ENCODE results near the gene SRD5A3. TPM values are rescaled to one million over a fixed set of nuclear protein-coding genes. Genes with fewer than 3 reads are reported as not detected.

Gene SRD5A3
- total and polyA plus RNA-seq, 10 donors = 2.8 to 11.1 (median 5.9) TPM

GRCh38 chr4:55399581-55399980 is 53.5 kb downstream of the SRD5A3 start:
- H3K27me3 ChIP-seq (replicated peaks in 1 of 7) = no peaks in the 10 kb centered on the region
- H3K36me3 ChIP-seq = peaks cover 0 to 40% (median 15%) of the 10 kb centered on the region in 6 donors
- TF ChIP-seq, protein P1, sequence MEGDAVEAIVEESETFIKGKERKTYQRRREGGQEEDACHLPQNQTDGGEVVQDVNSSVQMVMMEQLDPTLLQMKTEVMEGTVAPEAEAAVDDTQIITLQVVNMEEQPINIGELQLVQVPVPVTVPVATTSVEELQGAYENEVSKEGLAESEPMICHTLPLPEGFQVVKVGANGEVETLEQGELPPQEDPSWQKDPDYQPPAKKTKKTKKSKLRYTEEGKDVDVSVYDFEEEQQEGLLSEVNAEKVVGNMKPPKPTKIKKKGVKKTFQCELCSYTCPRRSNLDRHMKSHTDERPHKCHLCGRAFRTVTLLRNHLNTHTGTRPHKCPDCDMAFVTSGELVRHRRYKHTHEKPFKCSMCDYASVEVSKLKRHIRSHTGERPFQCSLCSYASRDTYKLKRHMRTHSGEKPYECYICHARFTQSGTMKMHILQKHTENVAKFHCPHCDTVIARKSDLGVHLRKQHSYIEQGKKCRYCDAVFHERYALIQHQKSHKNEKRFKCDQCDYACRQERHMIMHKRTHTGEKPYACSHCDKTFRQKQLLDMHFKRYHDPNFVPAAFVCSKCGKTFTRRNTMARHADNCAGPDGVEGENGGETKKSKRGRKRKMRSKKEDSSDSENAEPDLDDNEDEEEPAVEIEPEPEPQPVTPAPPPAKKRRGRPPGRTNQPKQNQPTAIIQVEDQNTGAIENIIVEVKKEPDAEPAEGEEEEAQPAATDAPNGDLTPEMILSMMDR (IDR thresholded peaks at IDR 0.05 in 8 of 11, conservative IDR thresholded peaks at IDR 0.05 in 3 of 11) = no peak
- no peak for TF ChIP-seq POLR2A (IDR thresholded peaks at IDR 0.05)
- no peak for TF ChIP-seq POLR2AphosphoS5 (IDR thresholded peaks at IDR 0.05)
- intact Hi-C loops (cut with DNase I; ENCODE audit: low total_unique reads) = loop anchor here (10.0 kb wide), 1 partner anchor 55 kb away; the partner anchor contains the start of gene SRD5A3
- 74 to 89% (median 79%) methylated on average over 1 of the region's 1 CpG for WGBS, 5 donors
- H3K9me3 ChIP-seq = no peaks in the 10 kb centered on the region
- peak overlapping the region in 4 of 8 donors; percentile 41 to 99 (median 96) for H3K27ac ChIP-seq
- no peak for DNase-seq
- H3K4me1 ChIP-seq = peaks cover 13 to 79% (median 51%) of the 10 kb centered on the region in 6 donors
- H3K4me3 ChIP-seq = peak overlapping the region in 2 of 8 donors; percentile 84 to 85

- intact Hi-C loops (cut with DNase I; ENCODE audit: low total_unique reads) = no loop called here
- Histone ChIP-seq H3K27ac (no peak overlapping the region), H3K9me3 (no peaks in the 10 kb centered on the region), H3K4me1 (peaks cover 5 to 91% (median 54%) of the 10 kb centered on the region in 6 donors), H3K36me3 (peaks cover 0 to 72% (median 26%) of the 10 kb centered on the region in 6 donors), H3K27me3 (replicated peaks in 1 of 7) (no peaks in the 10 kb centered on the region), H3K4me3 (no peak overlapping the region)
- no peak for TF ChIP-seq POLR2A (IDR thresholded peaks at IDR 0.05)
- TF ChIP-seq, protein P1 (IDR thresholded peaks at IDR 0.05 in 8 of 11, conservative IDR thresholded peaks at IDR 0.05 in 3 of 11) = no peak
- no peak for TF ChIP-seq POLR2AphosphoS5 (IDR thresholded peaks at IDR 0.05)
- no peak for DNase-seq
- 89 to 95% (median 91%) methylated on average over 3 of the region's 3 CpGs for WGBS, 5 donors
These were observed 59.0 kb downstream of the SRD5A3 start for GRCh38 chr4:55405073-55405472.

- peaks cover 0 to 72% (median 24%) of the 10 kb centered on the region in 6 donors for H3K36me3 ChIP-seq
- intact Hi-C loops (cut with DNase I; ENCODE audit: low total_unique reads) = no loop called here
- H3K27ac ChIP-seq = no peak overlapping the region
- no peaks in the 10 kb centered on the region for H3K27me3 ChIP-seq (replicated peaks in 1 of 7)
- DNase-seq = no peak
- TF ChIP-seq POLR2A (IDR thresholded peaks at IDR 0.05) = no peak
- TF ChIP-seq, protein P1 (IDR thresholded peaks at IDR 0.05 in 8 of 11, conservative IDR thresholded peaks at IDR 0.05 in 3 of 11) = no peak
- no peak for TF ChIP-seq POLR2AphosphoS5 (IDR thresholded peaks at IDR 0.05)
- peaks cover 5 to 88% (median 48%) of the 10 kb centered on the region in 6 donors for H3K4me1 ChIP-seq
- no peak overlapping the region for H3K4me3 ChIP-seq
- 93 to 98% (median 95%) methylated on average over 2 of the region's 2 CpGs for WGBS, 5 donors
- H3K9me3 ChIP-seq = no peaks in the 10 kb centered on the region
These were observed 60.5 kb downstream of the SRD5A3 start for GRCh38 chr4:55406545-55406944.

GRCh38 chr4:55407119-55407518 is 61.1 kb downstream of the SRD5A3 start:
- no peaks in the 10 kb centered on the region for H3K9me3 ChIP-seq
- H3K36me3 ChIP-seq = peaks cover 0 to 73% (median 28%) of the 10 kb centered on the region in 6 donors
- H3K4me3 ChIP-seq = no peak overlapping the region
- H3K27me3 ChIP-seq (replicated peaks in 1 of 7) = no peaks in the 10 kb centered on the region
- TF ChIP-seq POLR2A (IDR thresholded peaks at IDR 0.05) = no peak
- TF ChIP-seq POLR2AphosphoS5 (IDR thresholded peaks at IDR 0.05) = no peak
- TF ChIP-seq, protein P1 (IDR thresholded peaks at IDR 0.05 in 8 of 11, conservative IDR thresholded peaks at IDR 0.05 in 3 of 11) = no peak
- DNase-seq = no peak
- no peak overlapping the region for H3K27ac ChIP-seq
- intact Hi-C loops (cut with DNase I; ENCODE audit: low total_unique reads) = no loop called here
- H3K4me1 ChIP-seq = peaks cover 5 to 84% (median 46%) of the 10 kb centered on the region in 6 donors
- WGBS, 5 donors = 72 to 86% (median 78%) methylated on average over 3 of the region's 3 CpGs

Measured in spleen (tissue), 11 donors.